Activated CD8-positive, alpha-beta memory T cell treated with anti-CD3 and anti-CD28 coated beads, Interleukin-2, amount 10 ng/mL, durations not matched to agents 7 days and 5 days (primary cell): ENCODE results near the gene PLCB1. TPM values are rescaled to one million over a fixed set of nuclear protein-coding genes. Genes with fewer than 3 reads are reported as not detected.

Source experiments
- ATAC-seq: fragments of 150-1000 bp; cut with Tn5 transposase; one replicate; pipeline ENCODE4 v1.10.0; 2021; ENCODE audit warnings: moderate library complexity
- CTCF ChIA-PET: fragments of 350-600 bp; sonication (Branson Sonifier 250); formaldehyde crosslinking; loops from one replicate; lab custom pipeline; 2021; ENCODE audit warnings: antibody characterized with exemption; lab: Charles Lee
- DNase-seq: peaks from one replicate; pipeline ENCODE4 v3.0.0-alpha.2; 2020
- H3K27ac Mint-ChIP-seq: one replicate; pipeline ENCODE4 v1.8.0; 2021; ENCODE audit warnings: mild to moderate bottlenecking, mixed read lengths
- H3K27me3 Mint-ChIP-seq: one replicate; pipeline ENCODE4 v1.8.0; 2021; ENCODE audit warnings: mixed read lengths
- H3K36me3 Mint-ChIP-seq: one replicate; pipeline ENCODE4 v1.8.0; 2021; ENCODE audit warnings: mild to moderate bottlenecking, mixed read lengths
- H3K4me1 Mint-ChIP-seq: one replicate; pipeline ENCODE4 v1.8.0; 2021; ENCODE audit warnings: mixed read lengths
- H3K4me3 Mint-ChIP-seq: one replicate; pipeline ENCODE4 v1.8.0; 2021; ENCODE audit warnings: mild to moderate bottlenecking, moderate library complexity, mixed read lengths
- H3K9me3 Mint-ChIP-seq: one replicate; pipeline ENCODE4 v1.8.0; 2022; ENCODE audit warnings: low read depth, mixed read lengths
- total RNA-seq, 2 experiments: library from RNA; stranded (reverse); gene quantifications; one replicate each; pipeline ENCODE4 v1.2.3, GENCODE V29; 2021

The PLCB1 gene
- total RNA-seq, 2 experiments from 2014 or later = 2.4 to 3.2 TPM

DNA sequence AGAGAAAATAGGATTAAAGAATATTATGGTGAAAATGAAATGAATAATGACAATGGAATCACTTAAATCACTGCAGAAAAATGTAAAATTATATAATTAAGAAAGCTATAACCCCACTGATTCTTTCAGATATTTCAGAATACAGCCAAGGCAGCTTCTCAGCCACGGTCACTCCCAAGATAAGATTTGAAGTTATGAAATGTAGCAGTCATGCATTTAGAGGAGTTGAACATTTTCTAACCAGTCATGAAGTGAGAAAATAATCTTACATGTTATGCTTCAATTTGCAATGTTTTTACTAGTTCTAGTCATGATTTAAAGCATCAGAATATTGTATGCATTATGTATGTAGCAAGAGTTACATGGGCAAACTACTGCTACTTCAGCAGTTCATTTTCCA is 13.3 kb upstream of the PLCB1 start:
- Mint-ChIP-seq H3K4me3 (no peak overlapping the region), H3K36me3 (no peaks in the 10 kb centered on the region), H3K9me3 (no peaks in the 10 kb centered on the region), H3K4me1 (no peaks in the 10 kb centered on the region), H3K27me3 (peaks cover 28% of the 10 kb centered on the region), H3K27ac (no peak overlapping the region)
- ATAC-seq = no peak
- CTCF ChIA-PET = no interaction called here
- no peak for DNase-seq

DNA sequence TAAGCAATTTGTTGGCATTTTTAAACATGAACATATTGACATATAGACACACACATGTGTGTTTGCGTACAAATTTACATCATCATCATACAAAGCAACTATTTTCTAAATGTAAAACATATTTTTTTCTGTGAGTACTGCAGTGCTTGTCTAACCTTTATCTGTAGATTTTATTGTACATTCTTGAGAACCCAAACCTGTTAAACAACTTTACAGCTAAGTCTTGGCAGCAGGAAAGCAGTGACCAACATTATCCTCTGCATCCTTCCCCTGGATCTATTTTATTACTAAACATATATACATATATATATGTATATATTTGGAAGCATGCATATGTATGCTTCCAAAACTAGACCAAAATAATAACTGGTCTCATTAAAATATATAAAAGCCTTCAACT is 10.4 kb upstream of the PLCB1 start:
- Mint-ChIP-seq H3K27ac (no peak overlapping the region), H3K36me3 (no peaks in the 10 kb centered on the region), H3K27me3 (peaks cover 44% of the 10 kb centered on the region), H3K4me3 (no peak overlapping the region), H3K4me1 (no peaks in the 10 kb centered on the region), H3K9me3 (no peaks in the 10 kb centered on the region)
- CTCF ChIA-PET = no interaction called here
- DNase-seq (no peak), ATAC-seq (no peak)

DNA sequence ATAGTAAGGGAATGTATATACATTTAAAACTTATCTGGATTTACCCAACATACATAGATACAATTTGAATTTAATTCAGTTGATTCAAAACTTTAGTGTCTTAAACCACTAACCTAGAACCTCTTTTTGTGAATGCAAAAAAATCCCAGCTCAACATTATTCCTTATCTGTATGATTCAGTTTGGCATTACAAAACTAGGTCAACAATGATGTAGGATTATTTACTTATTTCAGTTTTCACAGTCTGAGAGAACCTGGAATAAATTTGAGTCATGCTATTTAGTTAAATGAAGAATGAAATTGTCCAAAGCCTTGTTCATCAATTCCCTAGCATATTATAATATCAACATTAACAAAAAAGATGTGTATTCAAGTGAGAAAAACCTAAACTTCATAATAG is 7.4 kb upstream of the PLCB1 start:
- Mint-ChIP-seq H3K27ac (no peak overlapping the region), H3K4me3 (no peak overlapping the region), H3K9me3 (no peaks in the 10 kb centered on the region), H3K27me3 (peaks cover 62% of the 10 kb centered on the region), H3K36me3 (no peaks in the 10 kb centered on the region), H3K4me1 (peaks cover 16% of the 10 kb centered on the region)
- CTCF ChIA-PET = interaction anchor here (1.6 kb wide), 1 partner anchor 81 kb away, joined by 6 read pairs; no protein-coding TSS in a partner anchor
- DNase-seq (no peak), ATAC-seq (no peak)

DNA sequence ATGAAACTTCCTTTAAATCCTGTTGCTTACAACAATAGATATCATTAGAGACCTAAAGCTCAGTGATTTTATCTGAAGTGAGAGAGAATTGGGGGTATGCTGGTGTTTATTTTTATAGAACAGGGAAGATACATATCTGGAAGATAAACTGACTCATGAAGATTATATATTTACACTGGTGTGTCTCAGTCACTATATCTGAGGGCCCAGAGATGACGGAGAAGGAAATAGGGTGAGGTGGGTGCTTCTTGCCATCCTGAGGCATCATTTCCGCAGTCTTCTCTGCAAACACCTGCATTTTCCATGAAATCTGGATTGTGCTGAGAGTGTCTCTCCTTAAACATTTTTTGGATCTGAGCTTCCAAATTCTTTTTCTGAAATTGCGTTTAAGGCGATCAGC is 5.9 kb upstream of the PLCB1 start:
- H3K36me3 Mint-ChIP-seq = no peaks in the 10 kb centered on the region
- no peak for ATAC-seq
- H3K9me3 Mint-ChIP-seq = no peaks in the 10 kb centered on the region
- CTCF ChIA-PET = interaction anchor here (1.1 kb wide), 1 partner anchor 183 kb away, joined by 3 read pairs; no protein-coding TSS in a partner anchor
- H3K4me3 Mint-ChIP-seq = no peak overlapping the region
- H3K27ac Mint-ChIP-seq = no peak overlapping the region
- no peak for DNase-seq
- peaks cover 61% of the 10 kb centered on the region for H3K27me3 Mint-ChIP-seq
- peaks cover 16% of the 10 kb centered on the region for H3K4me1 Mint-ChIP-seq

DNA sequence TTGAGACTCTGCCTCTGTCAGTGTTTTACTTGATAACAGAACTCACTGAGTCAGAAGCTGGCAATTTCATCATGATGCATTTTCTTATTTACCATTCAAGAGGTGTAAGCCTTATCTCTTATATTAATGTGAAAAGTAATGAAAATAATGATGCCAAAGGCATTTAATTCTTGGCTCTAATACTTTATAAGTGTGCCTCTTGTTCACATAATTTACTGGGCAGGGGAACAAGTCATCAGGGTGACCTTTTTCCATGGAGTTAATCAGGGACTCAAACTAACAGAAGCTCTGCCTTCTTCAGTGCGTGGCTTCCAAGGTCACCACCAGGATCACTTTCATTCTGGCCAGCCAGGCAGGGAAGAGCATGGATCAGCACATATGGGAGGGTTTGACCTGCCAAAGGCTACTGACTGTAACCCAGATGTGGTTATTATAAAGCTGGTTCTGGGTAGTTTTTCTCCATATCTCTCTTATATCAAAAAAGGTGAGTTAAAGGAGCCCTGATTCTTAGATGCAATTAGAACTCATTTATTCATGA is 5.2 kb upstream of the PLCB1 start:
- DNase-seq (no peak), ATAC-seq (no peak)
- CTCF ChIA-PET = interaction anchor here (0.9 to 1.9 kb wide), 4 partner anchors 83 to 596 kb away, joined by 3 to 6 read pairs (median 4); no protein-coding TSS in a partner anchor
- Mint-ChIP-seq H3K27me3 (peaks cover 67% of the 10 kb centered on the region), H3K27ac (no peak overlapping the region), H3K36me3 (no peaks in the 10 kb centered on the region), H3K9me3 (no peaks in the 10 kb centered on the region), H3K4me3 (no peak overlapping the region), H3K4me1 (peaks cover 20% of the 10 kb centered on the region)

DNA sequence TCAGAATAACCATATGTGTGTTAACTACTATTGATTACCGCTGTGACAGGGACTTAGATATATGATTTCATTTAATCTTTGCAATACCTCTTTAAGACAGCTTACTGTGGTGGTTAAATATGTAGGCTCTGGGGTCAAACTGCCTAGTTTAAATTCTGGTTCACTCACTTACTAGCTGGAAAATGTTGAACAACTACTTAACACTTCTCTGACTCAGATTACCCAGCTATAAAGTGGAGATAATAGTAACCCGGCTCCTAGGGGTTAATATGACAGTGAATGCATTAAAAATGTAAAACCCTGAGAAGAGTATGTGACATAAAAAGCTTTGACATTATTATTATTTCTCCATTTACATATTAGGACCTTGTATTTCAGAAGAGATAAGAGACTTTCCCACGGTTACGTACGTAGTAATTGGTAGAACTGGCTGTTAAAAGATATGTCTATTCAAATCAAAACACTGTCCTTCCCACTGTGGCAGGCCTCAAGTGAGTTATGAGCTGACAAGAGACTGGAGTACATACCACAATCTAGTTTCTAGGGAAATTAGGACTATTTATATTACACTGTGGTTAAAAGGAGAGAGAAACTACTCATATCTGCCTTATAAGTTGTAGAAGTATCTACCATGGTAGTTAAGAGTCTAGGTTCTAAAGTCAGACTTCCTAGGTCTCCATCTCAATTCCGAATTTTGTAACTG is 4.4 kb upstream of the PLCB1 start:
- ATAC-seq = no peak
- H3K36me3 Mint-ChIP-seq = no peaks in the 10 kb centered on the region
- H3K27me3 Mint-ChIP-seq = peaks cover 65% of the 10 kb centered on the region
- no peak overlapping the region for H3K4me3 Mint-ChIP-seq
- H3K4me1 Mint-ChIP-seq = peaks cover 20% of the 10 kb centered on the region
- no peak overlapping the region for H3K27ac Mint-ChIP-seq
- CTCF ChIA-PET = interaction anchor here (0.9 to 1.9 kb wide), 5 partner anchors 84 to 595 kb away, joined by 3 to 6 read pairs (median 4); no protein-coding TSS in a partner anchor
- no peaks in the 10 kb centered on the region for H3K9me3 Mint-ChIP-seq
- peak; percentile 61 for DNase-seq

DNA sequence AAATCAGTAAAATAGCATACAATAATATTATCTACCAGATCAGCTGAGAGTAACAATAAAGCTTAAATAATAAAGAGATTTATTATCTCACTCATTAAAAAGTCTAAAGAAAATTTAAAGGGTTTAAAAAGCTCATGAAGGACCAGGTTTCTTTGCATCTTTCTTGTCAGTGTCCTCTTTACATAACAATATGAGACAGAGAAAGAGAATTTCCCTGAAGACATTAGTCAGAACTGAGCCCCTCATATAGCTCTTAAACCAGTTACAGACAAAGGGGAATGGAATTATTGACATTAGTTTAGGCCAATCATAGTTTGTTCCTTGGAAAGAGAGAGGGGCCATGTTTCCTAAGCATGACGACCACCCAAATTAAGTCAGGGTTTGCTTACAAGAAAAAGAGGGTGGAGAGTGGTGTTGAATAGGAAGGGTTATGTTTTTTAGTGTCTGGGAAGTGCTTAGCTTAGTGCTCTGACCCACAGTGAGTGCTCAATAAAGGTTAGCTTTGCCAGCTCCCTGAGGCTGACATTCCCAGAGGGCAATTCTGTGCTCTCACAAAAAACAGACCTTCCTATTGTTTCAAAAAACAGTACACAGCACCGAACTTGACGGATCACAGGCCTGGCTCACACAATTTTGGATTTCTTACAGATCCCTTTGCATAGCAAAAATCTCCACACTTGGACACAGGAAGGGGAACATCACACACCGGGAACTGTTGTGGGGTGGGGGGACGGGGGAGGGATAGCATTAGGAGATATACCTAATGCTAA is 3.6 kb upstream of the PLCB1 start:
- Mint-ChIP-seq H3K4me1 (peaks cover 27% of the 10 kb centered on the region), H3K27ac (no peak overlapping the region), H3K27me3 (peaks cover 72% of the 10 kb centered on the region), H3K9me3 (no peaks in the 10 kb centered on the region), H3K36me3 (no peaks in the 10 kb centered on the region), H3K4me3 (no peak overlapping the region)
- CTCF ChIA-PET = interaction anchor here (1.1 to 1.9 kb wide), 4 partner anchors 148 to 594 kb away, joined by 3 to 6 read pairs (median 4); no protein-coding TSS in a partner anchor
- DNase-seq = no peak
- no peak for ATAC-seq

DNA sequence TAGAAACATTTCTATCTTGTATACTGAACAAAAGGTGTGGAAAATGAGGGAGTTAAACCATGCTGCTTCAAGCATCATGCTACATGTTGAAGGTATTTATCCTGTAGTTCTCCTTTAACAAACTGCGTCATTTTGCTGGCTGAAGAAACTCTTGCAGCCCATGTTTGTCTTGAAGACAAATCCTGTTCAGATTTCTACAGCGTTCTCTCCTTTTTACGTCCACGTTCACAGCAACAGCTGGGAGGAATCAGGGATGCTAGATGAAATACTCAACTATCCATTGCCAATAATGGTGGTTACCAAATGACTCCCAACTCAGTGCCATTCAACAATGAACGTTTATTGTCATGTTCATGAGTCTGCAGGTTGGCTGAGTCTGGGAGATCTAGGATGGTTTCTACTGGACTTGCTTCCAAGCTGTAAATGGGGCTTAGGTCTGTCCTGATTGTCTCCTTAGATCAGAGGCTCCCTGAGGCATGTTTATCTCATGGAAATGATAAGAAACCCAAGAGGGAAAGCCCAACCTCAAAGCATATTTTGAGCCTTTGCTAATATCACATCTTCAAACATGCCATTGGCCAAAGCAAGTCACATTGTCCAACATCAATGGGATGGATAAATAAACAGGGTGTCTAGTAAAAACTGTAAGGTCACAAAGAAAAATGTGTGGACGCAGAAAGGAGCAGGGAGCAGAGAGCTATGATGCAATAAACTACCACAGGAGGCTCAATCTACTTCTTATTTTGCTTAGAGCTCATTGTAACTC is 2.7 kb upstream of the PLCB1 start:
- Mint-ChIP-seq H3K4me3 (no peak overlapping the region), H3K27ac (no peak overlapping the region), H3K36me3 (no peaks in the 10 kb centered on the region), H3K4me1 (peaks cover 33% of the 10 kb centered on the region), H3K9me3 (no peaks in the 10 kb centered on the region), H3K27me3 (peaks cover 73% of the 10 kb centered on the region)
- ATAC-seq (no peak), DNase-seq (no peak)
- CTCF ChIA-PET = interaction anchor here (0.9 to 1.6 kb wide), 3 partner anchors 149 to 259 kb away, joined by 3 to 4 read pairs (median 3); no protein-coding TSS in a partner anchor

DNA sequence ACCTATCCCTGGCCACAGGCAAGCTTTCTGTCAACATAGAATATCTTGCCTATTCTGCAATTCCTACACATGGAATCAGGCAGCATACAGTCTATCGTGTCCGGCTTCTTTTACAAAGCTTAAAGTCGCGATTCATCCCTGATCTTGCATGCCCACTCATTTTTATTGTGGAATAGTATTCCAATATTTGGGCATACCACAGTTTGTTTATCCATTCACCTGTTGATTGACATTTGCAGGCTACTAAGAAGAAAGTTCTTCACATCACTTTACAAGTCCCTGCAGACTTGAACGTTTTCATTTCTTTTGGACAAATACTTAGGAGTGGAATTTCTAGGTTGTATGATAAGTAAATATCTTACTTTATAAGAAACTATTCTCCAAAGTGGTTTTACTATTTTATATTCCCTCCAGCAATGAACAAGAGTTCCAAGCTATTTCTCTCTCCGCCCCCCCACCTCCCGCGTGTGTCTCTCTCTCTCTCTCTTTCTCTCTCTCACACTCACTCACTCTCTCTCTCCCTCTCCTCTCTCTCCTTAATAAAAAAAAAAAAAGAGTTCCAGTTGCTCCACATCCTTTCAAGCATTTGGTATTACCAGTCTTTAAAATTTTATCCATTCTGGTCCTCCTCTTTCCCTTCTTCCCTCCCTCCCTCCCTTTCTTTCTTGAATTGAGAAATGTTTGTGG is 1.1 kb upstream of the PLCB1 start:
- no peak for ATAC-seq
- Mint-ChIP-seq H3K27me3 (peaks cover 68% of the 10 kb centered on the region), H3K36me3 (no peaks in the 10 kb centered on the region), H3K27ac (no peak overlapping the region), H3K4me3 (no peak overlapping the region), H3K4me1 (peaks cover 33% of the 10 kb centered on the region), H3K9me3 (no peaks in the 10 kb centered on the region)
- DNase-seq = no peak
- CTCF ChIA-PET = interaction anchor here (0.5 to 3.1 kb wide), 11 partner anchors 10 to 590 kb away, joined by 3 to 18 read pairs (median 4); no protein-coding TSS in a partner anchor

DNA sequence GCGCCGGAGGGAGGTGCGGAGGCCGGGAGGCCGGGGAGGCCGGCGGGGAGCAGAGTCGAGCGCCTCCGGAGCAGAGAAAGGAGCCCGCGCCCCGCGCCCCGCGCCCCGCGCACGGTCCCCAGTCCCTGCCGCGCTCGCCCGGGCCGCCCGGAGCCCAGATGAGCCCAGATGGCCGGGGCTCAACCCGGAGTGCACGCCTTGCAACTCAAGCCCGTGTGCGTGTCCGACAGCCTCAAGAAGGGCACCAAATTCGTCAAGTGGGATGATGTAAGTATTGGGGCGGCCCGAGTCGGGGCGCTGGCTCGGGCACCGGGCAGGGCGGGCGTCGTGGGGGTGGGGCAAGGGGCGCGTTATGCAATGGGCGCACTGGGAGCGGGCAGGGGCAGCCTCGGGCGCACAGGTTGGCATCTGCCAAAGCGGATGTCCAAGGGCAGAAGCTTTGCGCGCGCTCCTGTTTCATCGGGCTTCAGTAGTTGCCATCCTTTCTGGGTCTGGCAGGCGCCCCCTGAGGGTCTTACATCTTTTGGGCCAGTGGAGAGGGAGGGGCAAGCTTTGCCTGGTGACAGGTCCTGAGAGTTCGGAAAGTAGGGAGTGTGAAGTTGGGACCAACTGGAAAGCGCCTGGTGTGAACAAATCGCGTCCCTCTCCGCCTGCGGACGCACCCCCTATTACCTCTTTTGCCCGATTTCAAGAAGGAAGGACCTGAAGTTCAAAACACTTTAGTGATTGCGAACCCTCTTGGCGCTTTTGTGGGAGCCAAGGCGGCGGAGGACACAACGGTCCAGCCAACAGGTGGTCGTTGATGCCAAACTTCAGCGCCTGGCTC is 631 bp downstream of the PLCB1 start:
- H3K27me3 Mint-ChIP-seq = peaks cover 55% of the 10 kb centered on the region
- H3K36me3 Mint-ChIP-seq = no peaks in the 10 kb centered on the region

DNA sequence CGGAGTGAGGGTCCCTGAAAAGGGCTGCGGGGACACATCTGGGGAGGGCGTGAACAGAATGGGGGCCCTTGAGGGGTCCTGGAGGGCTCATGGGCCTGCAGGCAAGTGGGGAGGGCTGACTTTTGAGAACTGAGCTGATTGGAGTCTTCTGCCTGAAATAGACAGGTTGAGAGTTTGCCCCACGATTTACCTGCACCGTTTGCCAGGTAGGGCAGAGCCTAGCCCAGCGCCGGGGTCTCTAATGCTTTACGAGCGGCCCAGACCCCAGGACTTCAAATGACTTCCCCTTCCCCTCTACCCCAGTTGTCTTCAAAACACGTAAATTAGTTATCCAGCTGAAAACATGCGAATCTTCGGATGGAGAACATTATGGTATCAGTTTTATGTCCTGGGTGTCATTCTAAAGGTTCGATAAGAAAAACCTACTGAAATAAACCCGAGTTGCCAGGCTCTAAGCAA is 1.3 kb downstream of the PLCB1 start:
- ATAC-seq (no peak), DNase-seq (no peak)
- CTCF ChIA-PET = interaction anchor here (0.6 to 3.1 kb wide), 6 partner anchors 29 to 588 kb away, joined by 3 to 18 read pairs (median 6); no protein-coding TSS in a partner anchor
- no peak overlapping the region for H3K27ac Mint-ChIP-seq
- H3K36me3 Mint-ChIP-seq = no peaks in the 10 kb centered on the region
- H3K9me3 Mint-ChIP-seq = no peaks in the 10 kb centered on the region
- peaks cover 19% of the 10 kb centered on the region for H3K4me1 Mint-ChIP-seq
- peak overlapping the region; percentile 66 for H3K4me3 Mint-ChIP-seq
- H3K27me3 Mint-ChIP-seq = peaks cover 49% of the 10 kb centered on the region

More for the DNA sequence above, 631 bp downstream of the PLCB1 start:
- DNase-seq = peak; percentile 45
- peak; percentile 54 for ATAC-seq
- Mint-ChIP-seq H3K4me3 (peak overlapping the region; percentile 66), H3K4me1 (peaks cover 25% of the 10 kb centered on the region), H3K9me3 (no peaks in the 10 kb centered on the region), H3K27ac (no peak overlapping the region)
- CTCF ChIA-PET = interaction anchor here (0.6 to 3.1 kb wide), 5 partner anchors 29 to 589 kb away, joined by 3 to 18 read pairs (median 5); no protein-coding TSS in a partner anchor
